KG1 (cell line): ENCODE measurements around the gene RBM19.

Experiments
- DNase-seq: peaks from one replicate; lab custom pipeline; 2025; lab: John Stamatoyannopoulos, UW

The RBM19 gene

GRCh38 chr12:113987261-113988063, 21.3 kb upstream of the RBM19 start:
- no peak for DNase-seq

GRCh38 chr12:113984464-113984863, 18.3 kb upstream of the RBM19 start:
- no peak for DNase-seq

- no peak for DNase-seq
Measured at GRCh38 chr12:113983777-113984448, 17.8 kb upstream of the RBM19 start.

- DNase-seq, result no peak
Measured at GRCh38 chr12:113983265-113983664, 17.1 kb upstream of the RBM19 start.

- no peak for DNase-seq
Measured at GRCh38 chr12:113981876-113982275, 15.8 kb upstream of the RBM19 start.

- peak; percentile 49 for DNase-seq
Measured at GRCh38 chr12:113980537-113981337, 14.6 kb upstream of the RBM19 start.

- no peak for DNase-seq
Measured at GRCh38 chr12:113980054-113980453, 13.9 kb upstream of the RBM19 start.

- DNase-seq, result no peak
Measured at GRCh38 chr12:113978080-113978479, 12.0 kb upstream of the RBM19 start.

GRCh38 chr12:113974006-113974405, 7.9 kb upstream of the RBM19 start:
- DNase-seq, result no peak

GRCh38 chr12:113973109-113973904, 7.2 kb upstream of the RBM19 start:
- peak; percentile 23 for DNase-seq

GRCh38 chr12:113971392-113971791, 5.3 kb upstream of the RBM19 start:
- DNase-seq, result no peak

- DNase-seq, result peak; percentile 16
Measured at GRCh38 chr12:113970211-113970610, 4.1 kb upstream of the RBM19 start.

- DNase-seq, result no peak
Measured at GRCh38 chr12:113967368-113967767, 1.2 kb upstream of the RBM19 start.

- no peak for DNase-seq
Measured at GRCh38 chr12:113962733-113963132, 3.4 kb downstream of the RBM19 start.

- no peak for DNase-seq
Measured at GRCh38 chr12:113961921-113962710, 4.0 kb downstream of the RBM19 start.

- no peak for DNase-seq
Measured at GRCh38 chr12:113960030-113960429, 6.1 kb downstream of the RBM19 start.

GRCh38 chr12:113959096-113959495, 7.0 kb downstream of the RBM19 start:
- no peak for DNase-seq

- no peak for DNase-seq
Measured at GRCh38 chr12:113958108-113958507, 8.0 kb downstream of the RBM19 start.

GRCh38 chr12:113957627-113958026, 8.5 kb downstream of the RBM19 start:
- DNase-seq, result no peak

- no peak for DNase-seq
Measured at GRCh38 chr12:113955109-113955970, 10.8 kb downstream of the RBM19 start.
